ENCODE results near the gene TAF11.

TAF11 gene

DNA sequence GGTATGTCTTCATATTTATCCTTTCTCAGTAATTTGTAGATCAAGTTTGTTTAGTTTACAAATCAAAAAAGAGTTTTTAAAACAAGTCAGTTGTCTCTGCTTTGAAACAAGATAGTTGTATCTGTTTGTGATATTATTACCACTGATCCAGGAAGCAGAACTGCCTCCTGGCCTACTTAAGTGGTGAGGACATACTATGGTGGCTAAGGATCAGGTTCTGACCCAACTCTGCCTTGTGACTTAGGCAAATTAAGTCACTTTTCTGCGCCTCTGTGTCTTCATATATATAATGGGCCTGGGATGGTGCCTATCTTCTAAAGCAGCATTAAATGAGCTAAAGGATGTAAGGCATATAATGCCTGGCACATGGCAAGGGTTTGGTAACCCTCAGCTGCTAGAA lies 9.9 kb upstream of the TAF11 start:
- DNase-seq (ENCODE audit: low read depth, low spot score), result no peak
- TF ChIP-seq, protein P1, sequence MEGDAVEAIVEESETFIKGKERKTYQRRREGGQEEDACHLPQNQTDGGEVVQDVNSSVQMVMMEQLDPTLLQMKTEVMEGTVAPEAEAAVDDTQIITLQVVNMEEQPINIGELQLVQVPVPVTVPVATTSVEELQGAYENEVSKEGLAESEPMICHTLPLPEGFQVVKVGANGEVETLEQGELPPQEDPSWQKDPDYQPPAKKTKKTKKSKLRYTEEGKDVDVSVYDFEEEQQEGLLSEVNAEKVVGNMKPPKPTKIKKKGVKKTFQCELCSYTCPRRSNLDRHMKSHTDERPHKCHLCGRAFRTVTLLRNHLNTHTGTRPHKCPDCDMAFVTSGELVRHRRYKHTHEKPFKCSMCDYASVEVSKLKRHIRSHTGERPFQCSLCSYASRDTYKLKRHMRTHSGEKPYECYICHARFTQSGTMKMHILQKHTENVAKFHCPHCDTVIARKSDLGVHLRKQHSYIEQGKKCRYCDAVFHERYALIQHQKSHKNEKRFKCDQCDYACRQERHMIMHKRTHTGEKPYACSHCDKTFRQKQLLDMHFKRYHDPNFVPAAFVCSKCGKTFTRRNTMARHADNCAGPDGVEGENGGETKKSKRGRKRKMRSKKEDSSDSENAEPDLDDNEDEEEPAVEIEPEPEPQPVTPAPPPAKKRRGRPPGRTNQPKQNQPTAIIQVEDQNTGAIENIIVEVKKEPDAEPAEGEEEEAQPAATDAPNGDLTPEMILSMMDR (IDR thresholded peaks at IDR 0.05; ENCODE audit: insufficient read depth, low read length, missing control alignments), result no peak
- CTCF ChIA-PET, result no interaction called here
- POLR2A ChIA-PET, result no interaction called here
- no peak overlapping the region for H3K4me3 ChIP-seq (ENCODE audit: low read depth, low read length)

DNA sequence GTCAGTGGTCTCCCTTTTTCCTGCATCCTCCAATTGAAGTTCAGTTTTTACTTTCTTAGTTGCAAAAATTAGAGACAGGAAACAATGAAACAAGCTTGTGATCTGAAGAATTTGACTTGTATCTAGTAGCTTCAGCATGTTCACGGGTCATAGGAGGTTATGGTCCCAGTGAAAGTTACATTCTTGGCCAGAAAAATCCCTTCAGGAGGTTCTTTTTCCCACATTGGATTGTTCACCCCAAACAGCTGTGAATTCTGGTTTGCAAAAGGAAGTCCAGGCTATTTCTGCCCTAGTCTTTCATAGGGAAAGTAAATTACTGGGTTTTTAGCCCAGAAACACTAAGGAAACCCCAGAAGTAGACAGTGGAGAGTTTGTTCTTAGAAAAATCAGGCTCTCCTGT lies 9.3 kb upstream of the TAF11 start:
- POLR2A ChIA-PET, result no interaction called here
- H3K4me3 ChIP-seq (ENCODE audit: low read depth, low read length), result no peak overlapping the region
- TF ChIP-seq, protein P1 (IDR thresholded peaks at IDR 0.05; ENCODE audit: insufficient read depth, low read length, missing control alignments), result no peak
- DNase-seq (ENCODE audit: low read depth, low spot score), result no peak
- CTCF ChIA-PET, result no interaction called here

DNA sequence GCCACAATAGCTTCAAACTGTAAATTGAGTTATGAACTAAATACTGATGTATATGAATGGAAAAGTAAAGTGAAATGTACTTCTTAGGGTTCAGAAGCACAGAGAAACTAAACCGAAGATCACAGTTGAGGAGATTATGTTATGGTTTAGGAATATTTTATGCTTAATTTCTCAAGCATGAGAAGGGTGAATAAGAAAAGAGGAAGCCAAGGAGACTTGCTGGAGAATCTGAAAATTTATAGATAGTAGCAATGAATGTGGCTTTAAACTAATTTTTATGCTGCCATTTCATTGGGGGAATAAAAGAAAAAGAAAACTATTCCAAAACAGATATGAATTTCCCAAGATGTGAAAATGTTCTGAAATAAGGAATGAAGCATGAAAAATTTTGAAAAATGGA lies 6.9 kb upstream of the TAF11 start:
- H3K4me3 ChIP-seq (ENCODE audit: low read depth, low read length), result no peak overlapping the region
- no peak for DNase-seq (ENCODE audit: low read depth, low spot score)
- TF ChIP-seq, protein P1 (IDR thresholded peaks at IDR 0.05; ENCODE audit: insufficient read depth, low read length, missing control alignments), result no peak
- POLR2A ChIA-PET, result no interaction called here
- CTCF ChIA-PET, result interaction anchor here (1.2 kb wide), 1 partner anchor 8 kb away, joined by 3 read pairs; no protein-coding TSS in a partner anchor

DNA sequence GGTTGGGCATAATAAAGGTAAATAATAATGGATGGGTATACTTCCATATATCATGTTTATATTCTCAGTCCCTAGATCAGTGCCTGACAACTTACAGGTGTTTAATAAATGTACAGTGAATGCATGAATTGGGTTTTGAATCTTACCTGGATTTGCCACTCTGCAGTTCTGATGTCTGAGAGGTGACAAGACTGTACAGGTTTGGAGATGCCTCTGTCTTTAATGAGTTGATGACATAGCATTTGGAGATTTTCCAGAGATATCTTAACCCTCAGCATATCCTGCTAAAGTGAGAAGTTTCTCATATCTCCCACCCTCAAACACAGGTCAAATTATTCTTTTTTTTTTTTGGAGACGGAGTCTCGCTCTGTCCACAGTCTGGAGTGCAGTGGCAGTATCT lies 3.5 kb upstream of the TAF11 start:
- DNase-seq (ENCODE audit: low read depth, low spot score), result no peak
- ChIA-PET CTCF (interaction anchor here (4.3 kb wide), 1 partner anchor 248 kb away, joined by 21 read pairs; no protein-coding TSS in a partner anchor), POLR2A (no interaction called here)
- no peak overlapping the region for H3K4me3 ChIP-seq (ENCODE audit: low read depth, low read length)
- TF ChIP-seq, protein P1 (IDR thresholded peaks at IDR 0.05; ENCODE audit: insufficient read depth, low read length, missing control alignments), result no peak

DNA sequence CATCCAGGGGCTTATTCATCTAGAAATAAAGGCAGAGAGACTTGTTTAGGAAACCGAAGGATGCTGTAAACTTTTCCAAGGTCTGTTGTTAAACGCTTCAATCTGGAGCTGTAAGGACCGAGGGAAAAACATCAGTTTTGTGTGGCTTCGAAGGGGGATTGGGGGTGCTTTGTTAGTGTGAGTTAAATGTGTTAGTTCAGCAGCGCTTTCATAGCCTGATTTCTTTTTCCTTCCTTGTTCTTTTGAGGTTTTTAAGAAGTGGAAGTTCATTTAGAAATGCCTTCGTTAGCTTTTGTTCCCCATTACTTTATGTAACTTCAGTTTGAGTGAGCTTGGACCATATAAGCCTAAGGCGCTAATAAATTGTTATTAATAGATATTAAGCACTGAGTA lies 2.7 kb upstream of the TAF11 start:
- POLR2A ChIA-PET, result no interaction called here
- peak overlapping the region; percentile 95 for H3K4me3 ChIP-seq (ENCODE audit: low read depth, low read length)
- TF ChIP-seq, protein P1 (IDR thresholded peaks at IDR 0.05; ENCODE audit: insufficient read depth, low read length, missing control alignments), result no peak
- CTCF ChIA-PET, result interaction anchor here (1.0 to 4.3 kb wide), 3 partner anchors 34 to 249 kb away, joined by 3 to 21 read pairs (median 3); no protein-coding TSS in a partner anchor
- no peak for DNase-seq (ENCODE audit: low read depth, low spot score)

DNA sequence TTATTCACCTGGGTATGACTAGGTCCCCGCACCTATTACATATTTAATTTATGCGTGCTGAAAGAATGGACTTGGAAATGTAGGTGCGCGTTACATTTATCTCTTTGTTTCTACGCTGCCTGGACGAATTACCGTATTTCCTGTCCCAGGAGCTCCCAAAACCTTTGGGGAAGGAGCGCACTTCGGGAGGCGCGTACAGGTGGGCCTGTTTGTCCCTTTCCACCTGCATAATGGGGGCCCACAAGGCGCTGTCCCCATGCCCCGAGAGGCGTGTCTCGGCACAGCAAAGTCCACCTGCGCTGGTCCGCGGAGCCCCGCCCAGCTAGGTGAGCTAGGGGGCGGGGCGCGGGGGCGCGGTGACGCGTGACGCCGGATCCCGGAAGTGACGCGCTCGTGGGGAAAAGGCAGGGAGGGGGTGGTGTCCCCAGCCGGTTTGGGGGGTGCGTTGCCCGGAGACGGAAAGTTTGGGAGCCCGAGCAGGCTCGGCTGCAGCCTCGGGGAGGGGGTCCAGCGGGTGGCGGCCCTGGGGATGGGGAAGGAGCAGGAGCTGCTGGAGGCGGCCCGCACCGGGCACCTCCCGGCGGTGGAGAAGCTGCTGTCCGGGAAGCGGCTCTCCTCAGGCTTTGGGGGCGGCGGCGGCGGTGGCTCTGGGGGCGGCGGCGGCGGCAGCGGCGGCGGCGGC lies 1.2 kb upstream of the TAF11 start, which contains the start of gene ANKS1A:
Gene ANKS1A, plus strand, starts transcription at position 382 of the 682 bp plus-strand sequence. Its CDS starts 148 bp downstream, at position 530.
- CTCF ChIA-PET, result interaction anchor here (0.8 to 4.3 kb wide), 7 partner anchors 25 to 352 kb away, joined by 3 to 21 read pairs (median 3); no protein-coding TSS in a partner anchor

More for the DNA sequence above, 1.2 kb upstream of the TAF11 start, which contains the start of gene ANKS1A:
- POLR2A ChIA-PET, result interaction anchor here (1.1 kb wide), 1 partner anchor 20 kb away, joined by 4 read pairs; no protein-coding TSS in a partner anchor
- no peak for DNase-seq (ENCODE audit: low read depth, low spot score)
- H3K4me3 ChIP-seq (ENCODE audit: low read depth, low read length), result peak within 1 kb of the TSS; percentile 95
- TF ChIP-seq, protein P1 (IDR thresholded peaks at IDR 0.05; ENCODE audit: insufficient read depth, low read length, missing control alignments), result no peak

All from AG04449 (cell line).